ENCODE measurements around the gene AXIN2. TPM values are rescaled to one million over a fixed set of nuclear protein-coding genes. Genes with fewer than 3 reads are reported as not detected.

The AXIN2 gene
- polyA plus RNA-seq, 1 donor from 2014 or later = 26.7 TPM

DNA sequence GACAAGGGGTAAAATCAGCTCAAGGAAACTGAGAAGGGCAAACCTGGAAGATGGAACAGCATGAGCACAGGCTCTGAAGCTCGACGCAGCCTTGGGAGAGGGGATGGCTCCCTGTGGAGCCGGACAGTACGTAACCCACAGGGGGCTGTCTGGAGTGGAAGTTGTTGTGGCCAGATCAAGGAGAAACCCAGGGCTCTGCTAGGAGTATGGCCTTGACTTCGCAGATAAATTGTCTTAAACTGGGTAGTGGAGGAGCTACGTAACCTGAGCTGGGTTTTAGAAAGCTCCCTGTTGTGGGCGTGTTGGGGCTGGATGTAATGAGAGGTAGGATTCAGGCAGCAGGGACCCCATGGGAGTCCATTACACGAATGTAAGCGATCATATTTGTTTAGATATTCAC is 25.5 kb upstream of the AXIN2 start:
- Histone ChIP-seq H3K9ac (ENCODE audit: low read length) (no peak overlapping the region), H3K4me3 (ENCODE audit: low read length) (no peak overlapping the region), H2AFZ (ENCODE audit: low read depth, low read length) (no peak overlapping the region), H3F3A (ENCODE audit: insufficient read depth, low read length, poor library complexity, severe bottlenecking) (no peaks in the 10 kb centered on the region), H3K27ac (ENCODE audit: low read length) (no peak overlapping the region), H3K36me3 (ENCODE audit: insufficient read depth, low read length) (no peaks in the 10 kb centered on the region), H3K9me3 (ENCODE audit: low read length) (no peaks in the 10 kb centered on the region), H3K9me2 (ENCODE audit: insufficient read depth, low read length) (no peaks in the 10 kb centered on the region), H3K27me3 (ENCODE audit: insufficient read depth, low read depth, low read length) (no peaks in the 10 kb centered on the region), H3K4me2 (ENCODE audit: low read length) (no peak overlapping the region), H3K79me2 (replicated peaks; ENCODE audit: insufficient read depth, low read length) (no peaks in the 10 kb centered on the region), H4K20me1 (ENCODE audit: insufficient read depth) (no peaks in the 10 kb centered on the region)
- TF ChIP-seq EP300 (conservative IDR thresholded peaks at IDR 0.05; ENCODE audit: poor library complexity, severe bottlenecking) = no peak
- TF ChIP-seq POLR2AphosphoS5 (IDR thresholded peaks at IDR 0.05) = no peak

DNA sequence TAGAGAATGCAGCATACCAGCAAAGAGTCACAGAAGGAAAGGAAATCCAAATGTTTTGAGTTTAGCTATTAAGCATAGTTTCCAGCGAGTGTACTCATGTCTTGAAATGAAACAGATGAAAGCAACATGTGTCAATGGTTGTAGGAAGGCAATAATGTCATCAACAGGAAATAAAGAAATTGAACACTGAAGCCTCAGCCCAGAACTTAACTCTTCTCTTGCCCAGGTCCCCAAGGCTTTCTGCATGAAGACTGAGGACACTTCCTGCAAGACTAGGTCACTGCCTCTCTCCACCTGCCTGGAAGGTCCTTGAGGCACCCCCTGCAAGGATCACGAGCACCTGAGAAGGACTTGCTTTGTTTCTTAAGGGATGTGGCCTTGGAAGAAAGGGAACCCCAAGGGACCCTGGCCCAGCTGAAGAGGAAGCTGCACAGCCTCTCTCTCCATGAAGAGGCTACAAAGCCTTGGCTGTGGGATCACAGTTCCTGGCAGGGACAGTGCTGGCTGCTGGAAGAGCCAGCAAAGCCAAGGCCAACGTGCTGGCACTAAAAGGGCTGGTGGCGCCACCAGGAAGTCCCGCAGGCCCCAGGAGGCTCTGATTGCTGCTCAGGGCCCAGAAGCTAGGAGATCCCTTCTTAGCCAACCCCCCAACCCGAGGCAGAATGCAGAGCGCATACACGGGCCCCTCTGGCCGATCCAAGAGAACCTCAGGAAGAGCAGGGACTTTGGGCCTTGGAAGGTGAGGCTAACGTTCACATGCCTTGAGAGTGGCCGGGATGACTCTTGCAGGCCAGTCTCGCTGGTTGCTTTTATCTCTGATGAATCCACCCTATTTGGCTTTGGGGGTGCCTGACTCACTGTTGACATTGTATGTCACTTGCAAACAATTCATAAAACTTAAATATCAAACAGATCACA is 23.4 kb upstream of the AXIN2 start:
- TF ChIP-seq POLR2AphosphoS5 (IDR thresholded peaks at IDR 0.05) (no peak), SMC3 (conservative IDR thresholded peaks at IDR 0.05; ENCODE audit: poor library complexity) (no peak), EP300 (conservative IDR thresholded peaks at IDR 0.05; ENCODE audit: poor library complexity, severe bottlenecking) (no peak), TAF1 (IDR thresholded peaks at IDR 0.05; ENCODE audit: low read depth) (no peak), MXI1 (conservative IDR thresholded peaks at IDR 0.05; ENCODE audit: poor library complexity, severe bottlenecking) (no peak), EZH2 (IDR thresholded peaks at IDR 0.05; ENCODE audit: borderline replicate concordance, insufficient read depth, low read length, poor library complexity, severe bottlenecking) (no peak), RAD21 (conservative IDR thresholded peaks at IDR 0.05) (no peak)
- TF ChIP-seq, protein P1, sequence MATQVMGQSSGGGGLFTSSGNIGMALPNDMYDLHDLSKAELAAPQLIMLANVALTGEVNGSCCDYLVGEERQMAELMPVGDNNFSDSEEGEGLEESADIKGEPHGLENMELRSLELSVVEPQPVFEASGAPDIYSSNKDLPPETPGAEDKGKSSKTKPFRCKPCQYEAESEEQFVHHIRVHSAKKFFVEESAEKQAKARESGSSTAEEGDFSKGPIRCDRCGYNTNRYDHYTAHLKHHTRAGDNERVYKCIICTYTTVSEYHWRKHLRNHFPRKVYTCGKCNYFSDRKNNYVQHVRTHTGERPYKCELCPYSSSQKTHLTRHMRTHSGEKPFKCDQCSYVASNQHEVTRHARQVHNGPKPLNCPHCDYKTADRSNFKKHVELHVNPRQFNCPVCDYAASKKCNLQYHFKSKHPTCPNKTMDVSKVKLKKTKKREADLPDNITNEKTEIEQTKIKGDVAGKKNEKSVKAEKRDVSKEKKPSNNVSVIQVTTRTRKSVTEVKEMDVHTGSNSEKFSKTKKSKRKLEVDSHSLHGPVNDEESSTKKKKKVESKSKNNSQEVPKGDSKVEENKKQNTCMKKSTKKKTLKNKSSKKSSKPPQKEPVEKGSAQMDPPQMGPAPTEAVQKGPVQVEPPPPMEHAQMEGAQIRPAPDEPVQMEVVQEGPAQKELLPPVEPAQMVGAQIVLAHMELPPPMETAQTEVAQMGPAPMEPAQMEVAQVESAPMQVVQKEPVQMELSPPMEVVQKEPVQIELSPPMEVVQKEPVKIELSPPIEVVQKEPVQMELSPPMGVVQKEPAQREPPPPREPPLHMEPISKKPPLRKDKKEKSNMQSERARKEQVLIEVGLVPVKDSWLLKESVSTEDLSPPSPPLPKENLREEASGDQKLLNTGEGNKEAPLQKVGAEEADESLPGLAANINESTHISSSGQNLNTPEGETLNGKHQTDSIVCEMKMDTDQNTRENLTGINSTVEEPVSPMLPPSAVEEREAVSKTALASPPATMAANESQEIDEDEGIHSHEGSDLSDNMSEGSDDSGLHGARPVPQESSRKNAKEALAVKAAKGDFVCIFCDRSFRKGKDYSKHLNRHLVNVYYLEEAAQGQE (IDR thresholded peaks at IDR 0.05; ENCODE audit: borderline replicate concordance) = no peak
- TF ChIP-seq, protein P2, sequence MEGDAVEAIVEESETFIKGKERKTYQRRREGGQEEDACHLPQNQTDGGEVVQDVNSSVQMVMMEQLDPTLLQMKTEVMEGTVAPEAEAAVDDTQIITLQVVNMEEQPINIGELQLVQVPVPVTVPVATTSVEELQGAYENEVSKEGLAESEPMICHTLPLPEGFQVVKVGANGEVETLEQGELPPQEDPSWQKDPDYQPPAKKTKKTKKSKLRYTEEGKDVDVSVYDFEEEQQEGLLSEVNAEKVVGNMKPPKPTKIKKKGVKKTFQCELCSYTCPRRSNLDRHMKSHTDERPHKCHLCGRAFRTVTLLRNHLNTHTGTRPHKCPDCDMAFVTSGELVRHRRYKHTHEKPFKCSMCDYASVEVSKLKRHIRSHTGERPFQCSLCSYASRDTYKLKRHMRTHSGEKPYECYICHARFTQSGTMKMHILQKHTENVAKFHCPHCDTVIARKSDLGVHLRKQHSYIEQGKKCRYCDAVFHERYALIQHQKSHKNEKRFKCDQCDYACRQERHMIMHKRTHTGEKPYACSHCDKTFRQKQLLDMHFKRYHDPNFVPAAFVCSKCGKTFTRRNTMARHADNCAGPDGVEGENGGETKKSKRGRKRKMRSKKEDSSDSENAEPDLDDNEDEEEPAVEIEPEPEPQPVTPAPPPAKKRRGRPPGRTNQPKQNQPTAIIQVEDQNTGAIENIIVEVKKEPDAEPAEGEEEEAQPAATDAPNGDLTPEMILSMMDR (IDR thresholded peaks at IDR 0.05; ENCODE audit: poor library complexity, severe bottlenecking) = no peak
- Histone ChIP-seq H3K27me3 (ENCODE audit: insufficient read depth, low read depth, low read length) (no peaks in the 10 kb centered on the region), H3K36me3 (ENCODE audit: insufficient read depth, low read length) (no peaks in the 10 kb centered on the region), H2AFZ (ENCODE audit: low read depth, low read length) (no peak overlapping the region), H3K4me3 (ENCODE audit: low read length) (no peak overlapping the region), H3K27ac (ENCODE audit: low read length) (no peak overlapping the region), H3K4me2 (ENCODE audit: low read length) (no peak overlapping the region), H3K9me2 (ENCODE audit: insufficient read depth, low read length) (no peaks in the 10 kb centered on the region), H3F3A (ENCODE audit: insufficient read depth, low read length, poor library complexity, severe bottlenecking) (no peaks in the 10 kb centered on the region), H3K79me2 (replicated peaks; ENCODE audit: insufficient read depth, low read length) (no peaks in the 10 kb centered on the region), H3K9me3 (ENCODE audit: low read length) (no peaks in the 10 kb centered on the region), H4K20me1 (ENCODE audit: insufficient read depth) (no peaks in the 10 kb centered on the region), H3K9ac (ENCODE audit: low read length) (no peak overlapping the region)
